BLaER1 treated with 17β-estradiol and CSF1 and Interleukin-3, amounts not matched to agents 10 nM and 100 nM (cell line): Measurements from ENCODE around the gene MGRN1.
A peak's percentile ranks its signal among the peaks of the same experiment; 100 is the strongest.

ENCODE experiments used
- H3K27ac ChIP-seq, 11 experiments: shearing (Covaris generic); formaldehyde crosslinking; 2 replicates each; pipeline ENCODE4 v1.8.1; 2022
- H3K27me3 ChIP-seq, 11 experiments: shearing (Covaris generic); formaldehyde crosslinking; 2 replicates each; pipeline ENCODE4 v1.8.1; 2022
- H3K36me3 ChIP-seq, 11 experiments: shearing (Covaris generic); formaldehyde crosslinking; 2 replicates each; pipeline ENCODE4 v1.8.1; 2022
- H3K4me1 ChIP-seq, 10 experiments: shearing (Covaris generic); formaldehyde crosslinking; 2 replicates each; pipeline ENCODE4 v1.8.1; 2022
- H3K4me2 ChIP-seq, 11 experiments: shearing (Covaris generic); formaldehyde crosslinking; 2 replicates each; pipeline ENCODE4 v1.8.1; 2022
- H3K4me3 ChIP-seq, 10 experiments: shearing (Covaris generic); formaldehyde crosslinking; 2 replicates each; pipeline ENCODE4 v1.8.1; 2022
- H3K9ac ChIP-seq, 11 experiments: shearing (Covaris generic); formaldehyde crosslinking; 2 replicates each; pipeline ENCODE4 v1.8.1; 2022
- H3K9me3 ChIP-seq, 11 experiments: shearing (Covaris generic); formaldehyde crosslinking; replicated peaks in 1 of 11; 2 replicates each; pipeline ENCODE4 v1.8.1; 2022
- H4K20me1 ChIP-seq, 11 experiments: shearing (Covaris generic); formaldehyde crosslinking; 2 replicates each; pipeline ENCODE4 v1.8.1; 2022
- Cebpa-rat ChIP-seq, 11 experiments: shearing (Covaris generic); IDR thresholded peaks; 2 replicates each; pipeline ENCODE4 v1.8.1; 2022

MGRN1 gene

GRCh38 chr16:4698321-4699045 is 73.9 kb downstream of the MGRN1 start:
- Histone ChIP-seq H4K20me1 (peaks cover 5 to 58% (median 39%) of the 10 kb centered on the region in 11 experiments; a peak in 20 of 22 replicates), H3K27ac (no peak overlapping the region), H3K27me3 (no peaks in the 10 kb centered on the region), H3K4me2 (no peak overlapping the region), H3K9me3 (no peaks in the 10 kb centered on the region), H3K9ac (0 out of 22 replicates have a peak overlapping the region, but pooled peaks of 1 of the 11 experiments have one; percentile 9), H3K4me1 (peaks cover 9 to 22% (median 17%) of the 10 kb centered on the region in 10 experiments), H3K36me3 (peaks cover 63 to 88% (median 82%) of the 10 kb centered on the region in 11 experiments), H3K4me3 (no peak overlapping the region)
- TF ChIP-seq Cebpa-rat (IDR thresholded peaks at IDR 0.05) = no peak

GRCh38 chr16:4699046-4699556 is 74.5 kb downstream of the MGRN1 start:
- no peak for TF ChIP-seq Cebpa-rat (IDR thresholded peaks at IDR 0.05)
- peaks cover 5 to 58% (median 38%) of the 10 kb centered on the region in 11 experiments; a peak in 20 of 22 replicates for H4K20me1 ChIP-seq
- peaks cover 9 to 27% (median 17%) of the 10 kb centered on the region in 10 experiments for H3K4me1 ChIP-seq
- no peak overlapping the region for H3K4me3 ChIP-seq
- H3K9me3 ChIP-seq = no peaks in the 10 kb centered on the region
- peaks cover 67 to 94% (median 88%) of the 10 kb centered on the region in 11 experiments for H3K36me3 ChIP-seq
- no peaks in the 10 kb centered on the region for H3K27me3 ChIP-seq
- H3K27ac ChIP-seq = no peak overlapping the region
- no peak overlapping the region for H3K9ac ChIP-seq
- H3K4me2 ChIP-seq = no peak overlapping the region

GRCh38 chr16:4700380-4700996 is 75.9 kb downstream of the MGRN1 start:
- Histone ChIP-seq H3K9me3 (no peaks in the 10 kb centered on the region), H3K4me2 (no peak overlapping the region), H4K20me1 (peaks cover 0 to 49% (median 27%) of the 10 kb centered on the region in 11 experiments; a peak in 19 of 22 replicates), H3K4me3 (no peak overlapping the region), H3K4me1 (peaks cover 0 to 17% (median 7%) of the 10 kb centered on the region in 10 experiments; a peak in 15 of 20 replicates), H3K27ac (no peak overlapping the region), H3K36me3 (peaks cover 75 to 100% (median 95%) of the 10 kb centered on the region in 11 experiments), H3K27me3 (no peaks in the 10 kb centered on the region), H3K9ac (no peak overlapping the region)
- TF ChIP-seq Cebpa-rat (IDR thresholded peaks at IDR 0.05) = no peak

GRCh38 chr16:4700997-4701743 is 76.5 kb downstream of the MGRN1 start:
- Histone ChIP-seq H3K4me1 (peaks cover 0 to 11% (median 2%) of the 10 kb centered on the region in 10 experiments; a peak in 8 of 20 replicates), H3K4me2 (no peak overlapping the region), H3K9me3 (no peaks in the 10 kb centered on the region), H3K36me3 (peaks cover 69 to 100% (median 91%) of the 10 kb centered on the region in 11 experiments), H3K27ac (no peak overlapping the region), H3K4me3 (no peak overlapping the region), H4K20me1 (peaks cover 0 to 42% (median 21%) of the 10 kb centered on the region in 11 experiments; a peak in 18 of 22 replicates), H3K9ac (peak overlapping the region in 2 of 11 experiments; percentile 13 to 32; a peak in 1 of 22 replicates), H3K27me3 (no peaks in the 10 kb centered on the region)
- TF ChIP-seq Cebpa-rat (IDR thresholded peaks at IDR 0.05) = no peak

GRCh38 chr16:4701791-4702465 is 77.3 kb downstream of the MGRN1 start:
- Histone ChIP-seq H3K9me3 (no peaks in the 10 kb centered on the region), H4K20me1 (peaks cover 0 to 35% (median 13%) of the 10 kb centered on the region in 11 experiments; a peak in 18 of 22 replicates), H3K9ac (no peak overlapping the region; a peak in 2 of 22 replicates), H3K4me3 (no peak overlapping the region), H3K4me1 (peaks cover 0 to 7% (median 0%) of the 10 kb centered on the region in 10 experiments; a peak in 3 of 20 replicates), H3K27ac (no peak overlapping the region), H3K36me3 (peaks cover 69 to 100% (median 91%) of the 10 kb centered on the region in 11 experiments), H3K4me2 (no peak overlapping the region), H3K27me3 (no peaks in the 10 kb centered on the region)
- TF ChIP-seq Cebpa-rat (IDR thresholded peaks at IDR 0.05) = no peak

GRCh38 chr16:4702466-4702808 is 77.8 kb downstream of the MGRN1 start:
- Histone ChIP-seq H3K27ac (no peak overlapping the region), H3K9me3 (no peaks in the 10 kb centered on the region), H3K27me3 (no peaks in the 10 kb centered on the region), H3K36me3 (peaks cover 69 to 100% (median 91%) of the 10 kb centered on the region in 11 experiments), H3K4me3 (no peak overlapping the region), H3K4me1 (peaks cover 0 to 7% (median 0%) of the 10 kb centered on the region in 10 experiments; a peak in 3 of 20 replicates), H3K4me2 (no peak overlapping the region), H4K20me1 (peaks cover 0 to 29% (median 8%) of the 10 kb centered on the region in 11 experiments; a peak in 16 of 22 replicates), H3K9ac (peak overlapping the region in 1 of 11 experiments; percentile 22; a peak in 2 of 22 replicates)
- TF ChIP-seq Cebpa-rat (IDR thresholded peaks at IDR 0.05) = no peak

GRCh38 chr16:4703906-4704305 is 79.3 kb downstream of the MGRN1 start:
- Histone ChIP-seq H3K4me3 (no peak overlapping the region), H3K4me2 (no peak overlapping the region; a peak in 1 of 22 replicates), H3K4me1 (peaks cover 0 to 7% (median 0%) of the 10 kb centered on the region in 10 experiments; a peak in 3 of 20 replicates)

GRCh38 chr16:4704491-4704890 is 79.9 kb downstream of the MGRN1 start:
- Histone ChIP-seq H4K20me1 (peaks cover 0 to 14% (median 0%) of the 10 kb centered on the region in 11 experiments; a peak in 8 of 22 replicates), H3K4me1 (peaks cover 0 to 7% (median 0%) of the 10 kb centered on the region in 10 experiments; a peak in 3 of 20 replicates), H3K27ac (no peak overlapping the region), H3K4me3 (no peak overlapping the region), H3K4me2 (no peak overlapping the region), H3K9me3 (no peaks in the 10 kb centered on the region), H3K36me3 (peaks cover 69 to 94% (median 77%) of the 10 kb centered on the region in 11 experiments), H3K27me3 (no peaks in the 10 kb centered on the region), H3K9ac (no peak overlapping the region)
- no peak for TF ChIP-seq Cebpa-rat (IDR thresholded peaks at IDR 0.05)

More at GRCh38 chr16:4703906-4704305, 79.3 kb downstream of the MGRN1 start:
- no peak overlapping the region for H3K27ac ChIP-seq
- H3K36me3 ChIP-seq = peaks cover 68 to 94% (median 81%) of the 10 kb centered on the region in 11 experiments
- H3K27me3 ChIP-seq = no peaks in the 10 kb centered on the region
- peak overlapping the region in 4 of 11 experiments; percentile 1 to 35 (median 23); a peak in 1 of 22 replicates for H3K9ac ChIP-seq
- H4K20me1 ChIP-seq = peaks cover 0 to 19% (median 0%) of the 10 kb centered on the region in 11 experiments; a peak in 8 of 22 replicates
- TF ChIP-seq Cebpa-rat (IDR thresholded peaks at IDR 0.05) = no peak
- no peaks in the 10 kb centered on the region for H3K9me3 ChIP-seq
